ENCODE data around the gene GRID1. TPM values are rescaled to one million over a fixed set of nuclear protein-coding genes. Genes with fewer than 3 reads are reported as not detected.

GRID1 gene
- total and polyA plus RNA-seq, 9 of the 15 experiments (the other 6 are each of a cell fraction or from before 2014, with no cell fraction given) = 0.01 to 7.2 (median 1.2) TPM

DNA sequence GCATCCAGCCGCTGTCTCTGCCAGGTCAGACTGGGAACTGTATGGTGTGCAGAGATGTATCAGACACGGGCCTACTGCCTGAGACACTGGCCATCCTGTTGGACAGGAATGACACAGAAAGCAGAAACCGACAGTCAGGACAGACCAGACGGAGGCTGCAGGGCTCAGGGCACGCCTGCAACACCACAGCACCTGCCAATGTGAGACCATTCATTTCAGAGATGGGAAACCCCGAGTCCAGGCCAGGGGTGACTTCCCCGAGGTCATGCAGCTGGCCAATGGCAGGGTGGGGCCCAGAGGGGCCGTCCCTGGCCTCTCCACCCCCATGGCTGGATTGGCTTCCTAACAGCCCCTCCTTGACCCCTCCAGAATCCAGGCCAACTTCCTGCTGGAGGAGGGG lies 34.7 kb downstream of the GRID1 start (continued):
- no peak for TF ChIP-seq NFE2 (IDR thresholded peaks at IDR 0.05; ENCODE audit: low read depth)

DNA sequence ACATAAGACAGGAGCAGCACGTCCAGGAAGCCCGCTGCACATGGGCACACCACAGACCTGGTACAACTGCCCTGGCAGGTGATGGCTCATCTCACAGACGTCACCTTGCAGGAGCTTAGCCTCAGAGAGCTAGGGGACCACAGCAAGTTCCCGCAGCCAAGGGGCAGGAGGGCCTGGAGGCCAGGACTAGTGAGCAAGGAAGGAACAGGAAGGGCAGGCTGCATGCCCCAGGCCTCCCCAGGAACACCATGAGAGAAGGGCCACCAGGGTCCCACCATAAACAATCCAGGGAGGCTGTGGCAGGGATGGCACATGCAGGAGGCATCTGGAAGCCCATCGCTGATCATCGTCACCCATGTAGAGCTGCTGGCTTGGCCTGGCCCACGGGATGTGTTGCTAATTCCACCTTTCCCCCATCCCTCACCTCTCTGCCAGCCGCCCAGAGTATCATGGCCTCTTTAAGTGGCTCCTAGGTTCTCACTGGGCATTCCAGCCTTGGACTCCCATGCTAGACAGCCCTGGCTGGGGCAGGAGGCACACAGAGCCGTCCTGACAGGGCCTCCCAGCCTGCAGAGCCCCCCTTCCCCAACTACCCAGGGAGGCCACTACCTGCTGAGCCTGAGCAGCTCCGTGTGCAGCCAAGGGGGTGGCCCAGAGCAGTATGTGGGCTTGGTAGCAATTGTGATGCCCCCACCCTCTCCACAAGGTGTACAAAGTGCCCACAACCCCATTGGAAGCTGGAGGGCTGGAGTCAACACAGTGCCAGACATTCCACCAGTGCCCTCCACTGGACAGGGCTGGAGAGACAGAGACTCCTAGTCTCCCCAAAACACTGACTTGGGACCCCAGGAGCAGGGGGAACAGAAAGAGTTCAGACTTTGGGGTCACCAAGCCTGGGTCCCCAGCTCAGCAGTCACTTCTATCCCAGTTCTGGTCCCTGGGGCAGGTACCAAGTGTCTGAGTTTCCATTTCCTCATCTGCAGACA lies 35.5 kb downstream of the GRID1 start:
- Histone ChIP-seq H3K4me1 (replicated peaks in 1 of 2; ENCODE audit: control insufficient read depth in 2 of 2, insufficient read depth in 2 of 2, low read length in 2 of 2) (no peaks in the 10 kb centered on the region), H3K4me3 (no peak overlapping the region), H3K36me3 (ENCODE audit: control insufficient read depth, insufficient read depth, low read length) (no peaks in the 10 kb centered on the region), H3K27me3 (ENCODE audit: control insufficient read depth in 2 of 2, insufficient read depth in 2 of 2, low read length in 2 of 2) (peaks cover 0 to 6% of the 10 kb centered on the region in 2 experiments; a peak in 1 of 5 replicates), H2AFZ (ENCODE audit: low read depth, low read length) (no peak overlapping the region), H3K27ac (ENCODE audit: extremely low read depth, low read depth, low read length) (no peak overlapping the region), H3K4me2 (ENCODE audit: insufficient read depth, low read length) (no peak overlapping the region), H3K9me3 (replicated peaks; ENCODE audit: control insufficient read depth, insufficient read depth, low read depth, low read length) (no peaks in the 10 kb centered on the region), H3K79me2 (ENCODE audit: control insufficient read depth, insufficient read depth, low read length) (no peaks in the 10 kb centered on the region), H4K20me1 (replicated peaks; ENCODE audit: control insufficient read depth, insufficient read depth, low read length) (no peaks in the 10 kb centered on the region), H3K9ac (ENCODE audit: insufficient read depth in 1 of 2, low read depth in 2 of 2, low read length in 2 of 2) (no peak overlapping the region), H3K9me1 (ENCODE audit: control insufficient read depth, insufficient read depth, low read length) (no peaks in the 10 kb centered on the region)
- ChIA-PET CTCF (ENCODE audit: low intra/inter-chr PET ratio) (no interaction called here), POLR2A (interaction anchor here (1.5 kb wide), 1 partner anchor 17 kb away, joined by 5 read pairs; no protein-coding TSS in a partner anchor)
- 0% methylated on average over 9 of the region's 10 CpGs for WGBS (ENCODE audit: insufficient coverage, low coverage, missing lambda C conversion rate)
- ATAC-seq (no peak), DNase-seq (ENCODE audit: extremely low read depth in 1 of 4, low spot score in 3 of 4) (no peak), FAIRE-seq (no peak)
- no peak for TF ChIP-seq ZNF324 (CRISPR knock-in tag; IDR thresholded peaks at IDR 0.05)
- TF ChIP-seq, protein P1, sequence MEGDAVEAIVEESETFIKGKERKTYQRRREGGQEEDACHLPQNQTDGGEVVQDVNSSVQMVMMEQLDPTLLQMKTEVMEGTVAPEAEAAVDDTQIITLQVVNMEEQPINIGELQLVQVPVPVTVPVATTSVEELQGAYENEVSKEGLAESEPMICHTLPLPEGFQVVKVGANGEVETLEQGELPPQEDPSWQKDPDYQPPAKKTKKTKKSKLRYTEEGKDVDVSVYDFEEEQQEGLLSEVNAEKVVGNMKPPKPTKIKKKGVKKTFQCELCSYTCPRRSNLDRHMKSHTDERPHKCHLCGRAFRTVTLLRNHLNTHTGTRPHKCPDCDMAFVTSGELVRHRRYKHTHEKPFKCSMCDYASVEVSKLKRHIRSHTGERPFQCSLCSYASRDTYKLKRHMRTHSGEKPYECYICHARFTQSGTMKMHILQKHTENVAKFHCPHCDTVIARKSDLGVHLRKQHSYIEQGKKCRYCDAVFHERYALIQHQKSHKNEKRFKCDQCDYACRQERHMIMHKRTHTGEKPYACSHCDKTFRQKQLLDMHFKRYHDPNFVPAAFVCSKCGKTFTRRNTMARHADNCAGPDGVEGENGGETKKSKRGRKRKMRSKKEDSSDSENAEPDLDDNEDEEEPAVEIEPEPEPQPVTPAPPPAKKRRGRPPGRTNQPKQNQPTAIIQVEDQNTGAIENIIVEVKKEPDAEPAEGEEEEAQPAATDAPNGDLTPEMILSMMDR (IDR thresholded peaks at IDR 0.05 in 2 of 3, conservative IDR thresholded peaks at IDR 0.05 in 1 of 3; ENCODE audit: insufficient read depth in 2 of 3, low read depth in 1 of 3, low read length in 3 of 3) = peak in 1 of 3 experiments; percentile 6; a peak in 1 of 6 replicates
- BruUV-seq (replicated peaks) = no TSS peak
- intact Hi-C loops (cut with micrococcal nuclease) = no loop called here
- in situ Hi-C loops (cut with MboI) = no loop called here
